Hindlimb muscle (tissue), 1 donor: ENCODE results near the gene GRIK1. TPM values are rescaled to one million over a fixed set of nuclear protein-coding genes. Genes with fewer than 3 reads are reported as not detected.

Experiments used
- DNase-seq: peaks from one replicate; pipeline ENCODE4 v3.0.0-alpha.2; 2013
- polyA plus RNA-seq: library from polyadenylated mRNA; unstranded; fragments of 120-200 nt; gene quantifications from one replicate; pipeline ENCODE4 v1.2.1, GENCODE V29; 2013; ENCODE audit not compliant: insufficient read length

The GRIK1 gene
- polyA plus RNA-seq, 1 donor: 0.49 TPM

GRCh38 chr21:29586696-29587095 is 353.1 kb downstream of the GRIK1 start:
- no peak for DNase-seq

GRCh38 chr21:29585462-29585861 is 354.3 kb downstream of the GRIK1 start:
- no peak for DNase-seq

- no peak for DNase-seq
Observed at GRCh38 chr21:29583424-29583924, 356.3 kb downstream of the GRIK1 start.

DNA sequence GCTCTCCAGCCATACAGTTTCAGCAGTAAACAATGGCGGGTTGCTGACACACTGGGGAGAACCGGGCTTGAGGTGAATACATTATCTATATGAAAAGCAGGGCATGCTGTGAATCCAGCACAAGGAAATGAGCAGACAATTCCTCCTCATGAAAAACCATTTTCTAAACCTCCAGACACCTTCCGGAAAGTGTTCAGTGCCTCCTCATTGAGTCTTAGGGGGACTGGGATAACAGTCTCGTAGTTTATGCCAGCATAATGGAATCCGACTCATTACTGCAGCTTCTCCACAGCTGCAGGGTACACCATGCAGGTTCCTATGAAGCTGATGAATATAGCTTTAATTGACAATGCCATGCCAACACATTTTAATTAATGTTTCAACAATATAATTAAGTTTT is 356.9 kb downstream of the GRIK1 start:
- no peak for DNase-seq

DNA sequence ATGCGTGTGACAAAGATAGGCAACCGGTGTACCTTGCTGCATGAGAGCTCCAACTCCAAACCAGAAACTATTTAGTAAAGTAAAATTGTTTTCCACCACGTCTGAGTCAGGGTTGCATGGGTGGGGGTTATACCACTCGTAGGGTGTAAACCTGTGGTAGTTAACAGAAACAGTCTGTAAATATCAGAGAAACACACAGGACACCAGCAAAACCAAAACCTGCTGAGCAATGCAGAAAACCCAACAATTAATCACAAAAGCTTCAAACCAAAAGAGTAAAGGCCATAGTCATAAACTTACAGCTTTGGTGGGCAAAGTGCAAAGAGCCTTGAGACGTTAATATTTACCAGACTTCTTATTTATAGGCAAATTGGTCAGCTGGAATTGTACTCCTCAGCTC is 358.4 kb downstream of the GRIK1 start:
- DNase-seq: no peak

GRCh38 chr21:29580732-29581285 is 359.0 kb downstream of the GRIK1 start:
- no peak for DNase-seq

- DNase-seq: no peak
Observed at GRCh38 chr21:29578306-29578705, 361.5 kb downstream of the GRIK1 start.

GRCh38 chr21:29571949-29572348 is 367.8 kb downstream of the GRIK1 start:
- no peak for DNase-seq

DNA sequence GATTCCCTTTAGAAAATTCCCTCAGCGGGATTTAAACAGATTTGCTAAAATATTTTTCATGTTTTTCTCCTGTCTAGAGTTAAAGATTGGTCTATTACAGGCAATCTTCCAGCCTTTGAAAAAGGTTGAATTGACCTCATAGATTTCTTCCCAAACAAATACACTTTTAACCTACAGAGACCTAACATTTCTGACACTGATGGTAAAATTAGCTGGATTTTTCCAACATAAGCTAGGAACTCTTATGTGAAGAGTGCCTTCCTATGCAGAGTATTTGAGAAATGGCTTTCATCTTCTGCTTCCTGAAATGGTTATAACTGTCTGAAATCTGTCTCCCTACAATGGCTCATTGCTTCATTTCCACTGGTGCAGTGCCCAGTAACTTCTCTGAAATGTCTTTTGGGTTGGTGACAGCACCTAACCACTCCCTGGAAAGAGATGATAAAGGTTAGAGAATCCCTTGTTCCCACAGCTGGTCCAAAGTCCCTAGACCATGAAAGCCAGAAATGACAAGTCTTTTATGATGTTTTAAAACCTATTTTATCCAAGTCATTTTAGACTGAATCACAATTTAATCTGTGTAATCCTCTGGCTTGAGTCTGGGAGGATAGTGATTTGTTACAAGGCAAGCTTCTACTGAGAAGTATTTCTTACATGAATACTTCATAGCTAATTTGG is 371.6 kb downstream of the GRIK1 start:
- no peak for DNase-seq

GRCh38 chr21:29557931-29558725 is 381.7 kb downstream of the GRIK1 start:
- no peak for DNase-seq

- no peak for DNase-seq
Observed at GRCh38 chr21:29557200-29557599, 382.6 kb downstream of the GRIK1 start.

- DNase-seq: no peak
Observed at GRCh38 chr21:29555601-29556000, 384.2 kb downstream of the GRIK1 start.

- DNase-seq: no peak
Observed at GRCh38 chr21:29550205-29550604, 389.6 kb downstream of the GRIK1 start.

DNA sequence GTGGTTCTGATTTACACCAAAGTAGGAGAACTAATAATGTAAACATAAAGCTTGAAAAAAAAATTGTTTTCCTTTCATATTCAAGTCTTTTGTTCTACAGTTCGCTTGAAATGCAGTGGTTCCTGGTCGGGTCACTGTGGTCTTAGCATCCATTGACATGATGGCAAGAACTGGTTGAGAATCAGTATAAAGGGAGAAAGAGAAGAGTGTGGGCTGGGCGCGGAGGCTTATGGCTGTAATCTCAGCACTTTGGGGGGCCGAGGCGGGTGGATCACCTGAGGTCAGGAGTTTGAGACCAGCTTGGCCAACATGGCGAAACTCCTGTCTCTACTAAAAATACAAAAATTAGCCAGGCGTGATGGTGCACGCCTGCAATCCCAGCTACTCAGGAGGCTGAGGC is 390.2 kb downstream of the GRIK1 start:
- DNase-seq: no peak

- DNase-seq: no peak
Observed at GRCh38 chr21:29547998-29548397, 391.8 kb downstream of the GRIK1 start.

- no peak for DNase-seq
Observed at GRCh38 chr21:29546071-29546470, 393.7 kb downstream of the GRIK1 start.

DNA sequence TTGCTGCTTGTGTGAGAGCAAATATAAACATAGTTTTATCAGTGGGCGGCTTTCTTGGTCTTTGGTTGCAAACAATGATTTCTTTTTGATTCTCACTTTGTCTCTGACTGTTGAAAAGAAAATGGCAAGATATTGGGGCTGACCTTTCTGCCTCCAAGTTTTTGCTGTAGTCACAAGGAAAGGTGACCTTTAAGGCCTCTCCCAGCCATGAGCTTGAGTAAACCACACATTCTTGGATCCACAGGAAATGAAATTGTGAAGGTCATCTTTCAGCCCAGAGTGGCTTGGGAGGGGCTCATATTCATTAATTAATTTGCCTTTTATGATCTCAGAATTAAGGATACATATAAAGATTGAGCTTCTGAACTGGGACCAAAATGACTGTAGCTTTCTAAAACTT is 399.5 kb downstream of the GRIK1 start:
- no peak for DNase-seq

DNA sequence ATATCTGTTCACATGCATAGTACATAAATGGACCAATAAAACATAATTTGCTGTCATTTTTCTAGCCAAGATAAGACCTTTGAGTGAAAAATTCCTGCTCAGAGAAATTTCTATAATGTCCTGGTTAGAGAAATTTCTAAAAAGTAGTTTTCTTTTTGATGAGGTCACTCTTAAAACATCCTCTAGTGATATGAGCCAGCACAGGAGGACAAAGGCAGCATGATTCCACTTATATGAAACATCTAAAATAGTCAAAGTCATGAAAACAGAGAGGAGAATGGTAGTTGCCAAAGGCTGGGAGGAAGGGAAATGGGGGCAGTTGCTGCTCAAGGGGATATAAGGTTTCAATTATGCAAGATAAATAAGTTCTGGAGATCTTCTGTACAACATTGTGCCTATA is 401.7 kb downstream of the GRIK1 start:
- DNase-seq: no peak

- DNase-seq: no peak
Observed at GRCh38 chr21:29534448-29534847, 405.3 kb downstream of the GRIK1 start.

DNA sequence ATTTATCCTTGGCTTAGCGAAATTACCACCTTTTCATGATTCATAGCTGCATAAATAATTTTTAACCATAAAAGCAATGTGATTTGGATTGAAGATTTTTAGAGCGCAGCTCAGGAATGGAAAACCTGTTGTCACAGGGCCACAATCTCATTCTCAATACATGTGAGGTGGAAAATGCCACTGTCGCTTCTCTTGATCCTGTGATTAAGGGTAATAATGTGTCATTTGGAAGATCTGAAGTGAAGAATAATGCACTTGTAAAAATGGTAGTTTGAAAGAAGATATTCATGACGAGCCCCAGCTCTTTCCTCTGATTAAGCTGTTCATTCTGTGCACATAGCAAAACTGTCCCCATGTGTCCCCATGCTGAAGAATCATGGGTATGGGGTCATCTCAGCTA is 410.7 kb downstream of the GRIK1 start:
- no peak for DNase-seq

- DNase-seq: no peak
Observed at GRCh38 chr21:29526545-29526944, 413.3 kb downstream of the GRIK1 start.

DNA sequence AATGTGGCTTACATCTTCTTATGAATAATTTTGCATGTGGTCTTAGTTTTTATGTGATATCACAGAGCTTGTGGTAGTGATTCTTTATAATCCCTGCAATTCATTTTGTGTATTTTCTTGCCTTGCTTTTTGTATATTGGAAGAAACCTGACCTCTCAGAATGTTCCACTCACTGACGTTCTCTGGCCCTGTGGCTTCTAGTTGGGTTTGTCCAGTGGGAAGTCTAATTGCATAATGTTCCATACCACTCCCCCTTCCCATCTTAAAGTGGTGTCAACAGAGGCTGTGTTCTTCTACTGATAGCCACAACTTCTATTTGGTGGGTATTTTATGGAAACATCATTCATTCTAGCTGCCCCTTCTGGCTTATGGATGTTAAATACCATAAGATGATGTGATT is 415.7 kb downstream of the GRIK1 start:
- no peak for DNase-seq

GRCh38 chr21:29523646-29524045 is 416.1 kb downstream of the GRIK1 start:
- DNase-seq: no peak

DNA sequence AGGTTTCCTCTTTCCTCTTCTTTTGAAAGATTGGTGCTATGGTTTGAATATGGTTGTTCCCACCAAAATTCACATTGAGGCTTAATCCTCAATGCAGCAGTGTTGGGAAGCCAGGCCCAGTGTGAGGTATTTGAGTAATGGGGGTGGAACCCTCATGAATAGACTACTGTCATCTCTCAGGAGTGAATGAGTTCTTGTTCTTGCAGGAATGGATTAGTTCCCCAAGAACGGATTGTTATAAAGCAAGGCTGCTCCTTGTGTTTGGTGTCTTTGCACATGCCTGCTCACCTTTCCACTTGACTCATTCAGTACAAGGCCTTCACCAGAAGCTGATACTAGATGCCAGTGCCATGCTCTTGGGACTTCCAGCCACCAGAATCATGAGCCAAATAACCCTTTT is 417.9 kb downstream of the GRIK1 start:
- no peak for DNase-seq
